ENCODE data around the gene DNAJC8.
A peak's percentile ranks its signal among the peaks of the same experiment; 100 is the strongest.

DNAJC8 gene

DNA sequence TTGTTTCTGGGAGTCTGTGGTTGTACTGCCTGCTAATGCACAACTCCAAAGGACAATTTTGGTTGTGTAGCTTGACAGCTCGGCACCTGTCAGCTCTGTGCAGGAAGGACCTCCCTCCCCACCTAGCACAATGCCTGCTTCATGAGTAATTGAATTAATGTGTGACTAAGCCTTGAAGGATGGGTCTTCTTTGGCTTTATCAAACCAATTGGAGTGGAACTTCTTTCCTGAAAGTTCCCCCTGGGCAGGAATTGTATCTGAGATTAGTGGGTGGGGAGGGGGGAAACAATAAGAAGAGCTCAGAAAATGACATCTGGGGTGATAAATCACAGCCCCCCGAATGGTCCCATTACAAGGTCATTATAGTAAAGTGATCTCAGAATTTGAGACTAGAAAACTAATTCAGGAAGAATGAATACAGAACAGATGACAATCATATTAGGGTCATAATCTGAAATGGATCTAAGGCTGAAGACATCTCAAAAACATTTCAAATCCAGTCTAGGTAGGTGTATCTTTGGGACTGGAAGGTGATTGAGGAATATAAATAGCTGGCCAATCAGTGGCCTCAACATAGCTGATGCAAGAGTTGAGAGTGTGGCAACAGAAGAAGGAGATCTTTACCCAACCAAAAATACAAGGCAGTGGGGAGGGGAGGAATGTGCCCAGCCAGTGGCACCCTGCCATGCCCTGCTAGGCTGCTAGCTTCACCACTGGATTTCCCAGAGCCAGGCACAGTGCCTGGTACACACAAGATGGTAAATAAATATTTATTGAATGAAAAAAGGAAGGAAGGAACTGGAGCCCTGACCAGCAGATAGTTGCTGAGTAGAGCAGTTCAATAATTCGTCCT, 16.4 kb upstream of the DNAJC8 start:
- no peak for DNase-seq

- peak; percentile 87 for DNase-seq
Observed at GRCh38 chr1:28248273-28249012, 15.6 kb upstream of the DNAJC8 start.

GRCh38 chr1:28247612-28248272, 14.9 kb upstream of the DNAJC8 start:
- DNase-seq: no peak

DNA sequence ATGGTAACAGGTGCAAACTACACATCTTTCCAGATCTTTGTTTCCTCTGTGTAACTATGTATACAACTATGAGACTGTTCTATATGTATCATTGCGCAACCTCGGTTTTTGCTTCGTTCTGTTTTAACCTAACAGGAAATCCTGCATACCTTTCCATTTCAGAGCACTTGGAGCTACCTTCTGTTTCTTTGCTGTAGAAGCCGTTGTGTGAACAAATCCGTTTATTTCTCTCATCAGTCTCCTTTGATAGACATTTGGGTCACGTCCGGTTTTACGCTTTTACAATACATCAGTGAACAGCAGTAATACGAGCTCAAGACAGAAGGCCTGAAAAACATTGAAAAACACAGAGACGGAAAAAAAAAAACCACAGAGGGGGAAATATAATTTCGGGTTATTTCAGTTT, 13.6 kb upstream of the DNAJC8 start:
- DNase-seq: peak; percentile 84

- DNase-seq: no peak
Observed at GRCh38 chr1:28244549-28245251, 11.9 kb upstream of the DNAJC8 start.

DNA sequence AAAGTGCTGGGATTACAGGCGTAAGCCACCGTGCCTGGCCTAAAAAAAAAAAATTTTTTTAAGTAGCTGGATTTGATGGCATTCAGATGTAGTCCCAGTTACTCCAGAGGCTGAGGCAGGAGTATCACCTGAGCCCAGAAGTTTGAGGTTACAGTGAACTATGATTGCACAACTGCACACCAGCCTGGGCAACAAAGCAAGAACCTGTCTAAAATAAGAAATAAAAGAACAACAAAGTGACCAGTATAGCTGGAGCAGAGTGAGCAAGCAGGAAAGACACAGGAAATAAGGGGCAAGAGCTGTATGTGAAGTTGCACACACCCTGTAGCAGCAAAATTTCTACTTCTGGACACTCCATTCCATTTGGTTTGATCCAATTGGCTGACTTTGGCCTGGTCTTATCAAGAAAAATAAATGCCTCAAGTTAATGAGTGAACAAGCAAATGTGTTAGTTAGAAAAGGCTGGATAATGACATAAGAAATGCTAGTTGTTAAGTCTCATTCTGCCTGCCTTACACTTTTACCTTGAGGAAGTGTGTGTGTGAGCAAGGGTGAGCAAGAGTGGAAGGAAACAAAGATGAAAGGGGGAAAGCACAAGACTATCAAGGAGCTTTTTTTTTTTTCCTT, 11.0 kb upstream of the DNAJC8 start:
- DNase-seq: no peak

DNA sequence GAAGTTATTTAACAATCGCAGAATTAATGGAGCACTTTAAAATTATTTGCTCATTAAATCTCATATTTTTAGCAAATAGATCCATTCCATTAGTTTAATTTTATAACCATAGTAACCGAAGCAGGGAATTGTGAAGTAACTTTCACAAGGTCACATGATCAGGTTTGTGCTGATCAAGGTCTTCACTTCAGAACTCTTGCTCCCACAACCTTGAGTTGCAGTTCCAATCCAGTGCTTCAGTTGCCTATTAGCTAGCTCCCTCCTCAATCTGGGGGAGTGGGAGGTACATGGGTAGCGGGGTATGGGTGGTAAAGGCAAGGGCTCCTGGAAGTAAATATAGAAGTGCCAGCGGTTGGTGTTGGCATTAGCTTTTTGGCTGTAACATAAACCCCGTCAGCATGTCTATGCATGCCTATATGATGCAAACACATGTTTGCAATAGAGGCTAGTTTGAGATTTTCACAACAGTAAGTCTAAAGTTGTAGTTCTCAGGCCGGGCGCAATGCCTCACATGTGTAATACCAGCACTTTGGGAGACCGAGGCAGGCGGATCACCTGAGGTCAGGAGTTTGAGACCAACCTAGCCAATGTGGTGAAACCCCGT, 8.9 kb upstream of the DNAJC8 start:
- no peak for DNase-seq

GRCh38 chr1:28240024-28240423, 7.2 kb upstream of the DNAJC8 start:
- no peak for DNase-seq

- DNase-seq: no peak
Observed at GRCh38 chr1:28239004-28239403, 6.2 kb upstream of the DNAJC8 start.

- DNase-seq: no peak
Observed at GRCh38 chr1:28236656-28237322, 4.0 kb upstream of the DNAJC8 start.

DNA sequence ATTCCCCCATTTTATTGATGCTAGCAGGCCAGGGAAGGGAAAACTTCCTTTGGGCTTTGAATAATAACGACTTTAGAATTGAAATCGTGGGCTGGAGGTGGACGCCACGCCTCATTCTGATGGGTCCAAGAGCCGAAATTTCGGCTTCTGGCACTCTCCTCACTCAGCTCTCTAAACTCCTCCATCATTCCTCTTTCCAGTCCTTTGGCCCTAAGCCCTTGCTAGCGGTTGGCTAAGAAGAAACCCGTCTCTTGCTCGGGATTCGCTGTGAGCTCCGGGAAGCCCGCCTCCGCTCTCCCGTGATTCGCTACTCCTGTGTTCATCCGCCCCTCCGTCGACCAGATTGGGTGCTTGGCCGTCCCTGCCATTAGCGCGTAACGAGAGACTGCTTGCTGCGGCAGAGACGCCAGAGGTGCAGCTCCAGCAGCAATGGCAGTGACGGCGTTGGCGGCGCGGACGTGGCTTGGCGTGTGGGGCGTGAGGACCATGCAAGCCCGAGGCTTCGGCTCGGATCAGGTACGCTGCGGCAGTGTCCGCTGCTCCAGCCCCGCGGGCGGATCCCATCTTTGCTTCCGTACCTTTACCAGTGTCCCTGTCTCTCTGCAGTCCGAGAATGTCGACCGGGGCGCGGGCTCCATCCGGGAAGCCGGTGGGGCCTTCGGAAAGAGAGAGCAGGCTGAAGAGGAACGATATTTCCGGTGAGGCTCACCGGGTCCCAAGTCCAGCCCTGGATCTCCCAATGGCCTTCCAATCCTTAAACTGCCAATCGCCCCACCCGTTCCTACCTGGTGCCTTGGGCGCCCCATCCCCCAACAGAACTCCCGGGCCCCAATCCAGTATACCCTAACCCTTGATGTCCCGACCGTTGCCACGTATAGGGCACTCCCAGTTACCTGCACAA, 3.2 kb upstream of the DNAJC8 start, which contains the start of gene ATP5IF1:
Gene ATP5IF1, plus strand, starts transcription at position 370 of the 901 bp plus-strand sequence. Its CDS starts 60 bp downstream, at position 430.
- DNase-seq: peak; percentile 96

- DNase-seq: no peak
Observed at GRCh38 chr1:28233264-28233606, 406 bp upstream of the DNAJC8 start.

GRCh38 chr1:28229996-28230395, 2.8 kb downstream of the DNAJC8 start:
- DNase-seq: no peak

DNA sequence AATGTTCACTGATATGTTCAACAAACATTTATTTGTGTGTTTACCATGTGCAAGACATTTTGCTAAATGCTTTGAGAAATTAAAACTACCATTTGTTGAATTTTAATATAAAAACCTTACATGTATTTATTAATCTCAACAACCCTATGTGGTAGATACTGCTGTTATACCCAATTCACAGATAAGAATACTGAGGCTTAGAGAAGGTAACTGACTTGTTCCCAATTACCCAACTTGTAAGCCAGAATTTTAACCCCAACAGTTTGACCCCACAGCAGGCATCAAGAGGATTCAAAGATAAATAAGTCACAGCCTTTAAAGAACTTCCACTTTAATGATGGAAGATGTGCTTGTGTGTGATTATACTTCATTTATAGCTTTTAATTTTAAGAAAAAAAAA, 3.7 kb downstream of the DNAJC8 start:
- DNase-seq: no peak

GRCh38 chr1:28213315-28213714, 19.5 kb downstream of the DNAJC8 start:
- no peak for DNase-seq

DNA sequence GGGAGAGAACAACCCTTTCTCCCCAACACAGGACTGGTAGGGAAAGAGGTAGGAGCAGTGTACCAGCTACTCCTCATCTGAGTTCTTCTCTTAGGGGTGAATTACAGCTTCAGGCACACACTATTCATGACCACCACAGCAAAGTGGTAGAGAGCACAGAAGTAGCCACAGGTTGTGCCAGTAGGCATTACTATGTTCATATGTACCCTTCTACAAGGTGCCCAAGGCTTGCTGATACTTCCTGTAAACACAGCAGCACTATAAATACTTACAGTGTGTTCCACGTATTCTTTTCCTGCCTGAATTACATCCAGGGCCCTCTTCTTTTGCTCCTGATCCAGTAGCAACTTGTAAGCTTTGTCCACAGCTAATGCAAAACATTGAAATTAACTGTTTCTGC, 23.1 kb downstream of the DNAJC8 start:
- DNase-seq: no peak

DNA sequence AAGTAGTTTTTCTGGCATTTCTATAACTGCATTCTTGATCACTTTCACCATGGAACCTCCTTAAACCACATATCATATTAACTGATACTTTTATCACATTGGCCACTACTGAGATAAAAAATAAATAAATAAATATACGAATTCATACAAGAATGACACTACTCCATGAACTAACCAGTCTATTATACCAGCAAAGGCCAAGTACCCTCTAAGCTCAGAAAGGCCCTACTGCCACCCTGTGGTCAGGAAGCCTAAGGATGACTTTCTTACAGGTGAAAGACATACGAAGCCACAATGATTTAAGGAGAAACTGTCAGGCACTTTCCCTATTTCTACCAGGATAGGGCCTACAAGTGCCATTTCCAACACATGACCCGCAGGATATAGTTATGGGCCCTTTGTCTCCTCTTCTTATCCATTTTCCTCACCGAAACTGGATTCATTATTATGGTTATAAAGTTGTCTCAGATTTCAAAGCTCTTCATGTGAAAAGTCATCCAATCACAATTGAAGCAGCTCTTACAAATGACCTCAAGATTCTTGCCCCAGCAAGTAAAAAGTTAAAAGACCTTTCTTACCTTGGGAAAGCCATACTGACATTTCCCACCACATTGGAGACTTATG, 23.9 kb downstream of the DNAJC8 start:
- peak; percentile 76 for DNase-seq

GRCh38 chr1:28205243-28205642, 27.6 kb downstream of the DNAJC8 start:
- no peak for DNase-seq

DNA sequence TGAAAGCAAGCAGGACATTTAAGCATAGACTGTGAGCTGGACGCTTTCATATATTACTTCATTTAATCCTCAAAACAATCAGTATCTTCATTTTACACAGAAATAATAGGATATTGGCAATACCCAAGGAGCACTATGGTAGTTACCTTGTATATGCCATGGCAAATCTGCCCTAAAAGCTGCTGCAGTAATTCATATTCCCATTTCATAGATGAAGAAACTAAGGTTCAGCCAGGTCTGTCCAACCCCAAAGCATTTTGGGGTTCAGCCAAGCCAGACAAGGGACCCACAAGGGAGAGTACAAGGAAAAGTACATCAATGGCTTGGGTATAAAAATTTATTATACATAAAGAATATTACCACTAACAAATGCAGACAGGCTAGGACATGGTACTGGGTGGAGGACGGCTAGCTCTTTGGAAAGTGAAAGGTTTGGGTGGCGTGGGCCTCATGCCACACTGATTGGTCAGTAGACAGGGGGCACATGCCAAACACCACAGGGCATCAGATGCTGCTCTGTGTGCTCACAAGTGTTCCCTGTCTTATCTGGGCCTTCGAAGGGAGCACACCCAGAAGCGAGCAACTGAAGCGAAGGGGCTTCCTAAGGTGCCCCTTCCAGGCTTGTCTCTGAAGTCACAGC, 32.5 kb downstream of the DNAJC8 start:
- no peak for DNase-seq
